Heart left ventricle (tissue), 13 donors: ENCODE measurements around the gene SLC18A3.

ENCODE experiments used
- POLR2A ChIP-seq, 2 donors: fragments of 450-650 bp; IDR thresholded peaks; one replicate each; pipeline ENCODE4 v1.6.1; 2017; ENCODE audit warnings: antibody characterized with exemption in 2 of 2, mild to moderate bottlenecking in 2 of 2, moderate library complexity in 2 of 2
- TF ChIP-seq, protein P1 (sequence below), 12 donors: fragments of 200-600 bp; sonication (generic) in 4 of 12; IDR thresholded peaks; one replicate each; pipeline versions ENCODE4 v1.5.0 to v1.8.0; 2018 to 2022; ENCODE audit warnings: antibody characterized with exemption in 12 of 12, mild to moderate bottlenecking in 5 of 12
- donor health status: ischemic (EF 13 %, LVEDD 7.1; RV severe dilation, severe dysfunction).
- donor health status: DM: no; HTN: yes; CAD: no.
- donor health status: DM: no; HTN: no; CAD: no.
- donor health status: ischemic (EF 25% LVEDD 6.9; RV normal size, moderate dysfunction).
- donor health status: ischemic (EF 25% LVEDD 5.7; RV mildly dilated, moderate dysfunction).
- donor health status: ischemic (EF 35%, LVEDD 5.7; RV mildly dilated, moderate dysfunction).
- donor health status: nonischemic (EF 11% LVEDD 7.7; RV severe dilation, severe dysfunction).
- donor health status: DM: yes; HTN: yes; CAD: no.
- donor health status: PGD.
- donor health status: ischemic (EF 29% LVEDD 5.4; RV normal size, mild dysfunction).
- donor health status: nonischemic (EF 23%, LVEDD 6.1; RV moderate dilation, normal function).

DNA sequence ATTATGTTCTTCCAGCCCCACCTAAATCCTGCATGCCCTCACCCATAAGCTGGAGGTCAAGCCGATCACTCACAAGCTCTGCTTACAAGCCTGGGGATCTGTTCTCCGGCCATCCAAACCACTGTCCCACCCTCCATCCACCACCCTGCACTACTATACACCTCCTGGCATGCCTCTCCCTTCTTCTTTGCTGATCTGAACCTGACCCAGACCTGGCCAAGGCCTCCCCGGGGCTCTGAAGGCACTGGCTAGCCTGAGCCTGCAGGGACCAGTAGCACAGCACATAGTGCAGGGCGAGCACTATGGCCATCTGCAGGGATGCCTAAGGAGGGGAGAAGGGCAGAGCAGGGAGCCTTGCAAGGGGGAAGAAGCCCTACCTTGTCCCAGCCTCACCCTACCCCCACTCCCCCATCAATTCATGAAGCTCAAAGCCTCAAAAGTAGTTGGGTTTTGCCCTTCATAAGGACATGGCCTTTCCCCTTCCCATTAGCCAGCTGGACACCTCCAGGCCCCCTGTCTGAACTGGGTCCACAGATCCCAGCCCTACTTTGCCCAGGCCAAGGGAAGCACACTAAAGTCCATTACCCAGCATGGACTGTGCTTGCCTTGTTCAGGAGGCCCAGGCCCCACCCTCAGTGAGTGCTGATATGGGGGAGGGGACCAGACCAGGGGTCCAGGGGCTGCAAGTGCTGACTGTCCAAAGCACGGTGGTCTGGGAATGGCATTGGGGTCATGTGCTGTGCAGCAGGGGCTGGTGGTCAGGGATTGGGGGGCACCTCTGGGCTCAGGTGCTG, 33.3 kb downstream of the SLC18A3 start:
- TF ChIP-seq, protein P1, sequence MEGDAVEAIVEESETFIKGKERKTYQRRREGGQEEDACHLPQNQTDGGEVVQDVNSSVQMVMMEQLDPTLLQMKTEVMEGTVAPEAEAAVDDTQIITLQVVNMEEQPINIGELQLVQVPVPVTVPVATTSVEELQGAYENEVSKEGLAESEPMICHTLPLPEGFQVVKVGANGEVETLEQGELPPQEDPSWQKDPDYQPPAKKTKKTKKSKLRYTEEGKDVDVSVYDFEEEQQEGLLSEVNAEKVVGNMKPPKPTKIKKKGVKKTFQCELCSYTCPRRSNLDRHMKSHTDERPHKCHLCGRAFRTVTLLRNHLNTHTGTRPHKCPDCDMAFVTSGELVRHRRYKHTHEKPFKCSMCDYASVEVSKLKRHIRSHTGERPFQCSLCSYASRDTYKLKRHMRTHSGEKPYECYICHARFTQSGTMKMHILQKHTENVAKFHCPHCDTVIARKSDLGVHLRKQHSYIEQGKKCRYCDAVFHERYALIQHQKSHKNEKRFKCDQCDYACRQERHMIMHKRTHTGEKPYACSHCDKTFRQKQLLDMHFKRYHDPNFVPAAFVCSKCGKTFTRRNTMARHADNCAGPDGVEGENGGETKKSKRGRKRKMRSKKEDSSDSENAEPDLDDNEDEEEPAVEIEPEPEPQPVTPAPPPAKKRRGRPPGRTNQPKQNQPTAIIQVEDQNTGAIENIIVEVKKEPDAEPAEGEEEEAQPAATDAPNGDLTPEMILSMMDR (IDR thresholded peaks at IDR 0.05), result no peak
- no peak for TF ChIP-seq POLR2A (IDR thresholded peaks at IDR 0.05)
